Measurements from ENCODE around the gene SLC35F1.
"Not testable (repeated sequence)": the region's sequence is repeated elsewhere in the genome, so short reads cannot be mapped to it uniquely, and the experiment has no call there.

Gene SLC35F1

GRCh38 chr6:117932001-117932400 is 24.9 kb downstream of the SLC35F1 start:
- H3K4me1 ChIP-seq (ENCODE audit: control insufficient read depth, insufficient read depth, low read length): no peaks in the 10 kb centered on the region
- no peak overlapping the region for H3K4me3 ChIP-seq (ENCODE audit: low read length)
- no peak overlapping the region for H3K27ac ChIP-seq (ENCODE audit: low read depth, low read length)
- no peaks in the 10 kb centered on the region for H3K27me3 ChIP-seq (ENCODE audit: control insufficient read depth, insufficient read depth, low read length)
- H3K36me3 ChIP-seq (ENCODE audit: control insufficient read depth, insufficient read depth, low read length): no peaks in the 10 kb centered on the region
- H3K9ac ChIP-seq (ENCODE audit: low read length): no peak overlapping the region

GRCh38 chr6:117932676-117933075 is 25.6 kb downstream of the SLC35F1 start:
- Histone ChIP-seq H3K4me3 (ENCODE audit: low read length) (no peak overlapping the region), H3K36me3 (ENCODE audit: control insufficient read depth, insufficient read depth, low read length) (no peaks in the 10 kb centered on the region), H3K27me3 (ENCODE audit: control insufficient read depth, insufficient read depth, low read length) (no peaks in the 10 kb centered on the region), H3K4me1 (ENCODE audit: control insufficient read depth, insufficient read depth, low read length) (no peaks in the 10 kb centered on the region), H3K9ac (ENCODE audit: low read length) (no peak overlapping the region), H3K27ac (ENCODE audit: low read depth, low read length) (no peak overlapping the region)

GRCh38 chr6:117933471-117933870 is 26.4 kb downstream of the SLC35F1 start:
- Histone ChIP-seq H3K27ac (ENCODE audit: low read depth, low read length) (no peak overlapping the region), H3K4me3 (ENCODE audit: low read length) (no peak overlapping the region), H3K27me3 (ENCODE audit: control insufficient read depth, insufficient read depth, low read length) (no peaks in the 10 kb centered on the region)

GRCh38 chr6:117938311-117938995 is 31.4 kb downstream of the SLC35F1 start:
- Histone ChIP-seq H3K36me3 (ENCODE audit: control insufficient read depth, insufficient read depth, low read length) (no peaks in the 10 kb centered on the region), H3K4me1 (ENCODE audit: control insufficient read depth, insufficient read depth, low read length) (no peaks in the 10 kb centered on the region), H3K27ac (ENCODE audit: low read depth, low read length) (no peak overlapping the region), H3K9ac (ENCODE audit: low read length) (no peak overlapping the region), H3K27me3 (ENCODE audit: control insufficient read depth, insufficient read depth, low read length) (no peaks in the 10 kb centered on the region), H3K4me3 (ENCODE audit: low read length) (no peak overlapping the region)

More at GRCh38 chr6:117933471-117933870, 26.4 kb downstream of the SLC35F1 start:
- Histone ChIP-seq H3K4me1 (ENCODE audit: control insufficient read depth, insufficient read depth, low read length) (no peaks in the 10 kb centered on the region), H3K9ac (ENCODE audit: low read length) (no peak overlapping the region), H3K36me3 (ENCODE audit: control insufficient read depth, insufficient read depth, low read length) (no peaks in the 10 kb centered on the region)

GRCh38 chr6:117947234-117947633 is 40.2 kb downstream of the SLC35F1 start:
- Histone ChIP-seq H3K27ac (ENCODE audit: low read depth, low read length) (no peak overlapping the region), H3K4me3 (ENCODE audit: low read length) (no peak overlapping the region), H3K36me3 (ENCODE audit: control insufficient read depth, insufficient read depth, low read length) (no peaks in the 10 kb centered on the region), H3K27me3 (ENCODE audit: control insufficient read depth, insufficient read depth, low read length) (no peaks in the 10 kb centered on the region), H3K4me1 (ENCODE audit: control insufficient read depth, insufficient read depth, low read length) (no peaks in the 10 kb centered on the region), H3K9ac (ENCODE audit: low read length) (no peak overlapping the region)

- no peak overlapping the region for H3K27ac ChIP-seq (ENCODE audit: low read depth, low read length)
These were observed 44.7 kb downstream of the SLC35F1 start for GRCh38 chr6:117951783-117952182.

GRCh38 chr6:117955684-117956256 is 48.7 kb downstream of the SLC35F1 start:
- Histone ChIP-seq H3K4me1 (ENCODE audit: control insufficient read depth, insufficient read depth, low read length) (no peaks in the 10 kb centered on the region), H3K27ac (ENCODE audit: low read depth, low read length) (no peak overlapping the region), H3K36me3 (ENCODE audit: control insufficient read depth, insufficient read depth, low read length) (no peaks in the 10 kb centered on the region), H3K4me3 (ENCODE audit: low read length) (no peak overlapping the region), H3K27me3 (ENCODE audit: control insufficient read depth, insufficient read depth, low read length) (no peaks in the 10 kb centered on the region), H3K9ac (ENCODE audit: low read length) (no peak overlapping the region)

More at GRCh38 chr6:117951783-117952182, 44.7 kb downstream of the SLC35F1 start:
- Histone ChIP-seq H3K9ac (ENCODE audit: low read length) (no peak overlapping the region), H3K27me3 (ENCODE audit: control insufficient read depth, insufficient read depth, low read length) (no peaks in the 10 kb centered on the region), H3K4me1 (ENCODE audit: control insufficient read depth, insufficient read depth, low read length) (no peaks in the 10 kb centered on the region), H3K36me3 (ENCODE audit: control insufficient read depth, insufficient read depth, low read length) (no peaks in the 10 kb centered on the region), H3K4me3 (ENCODE audit: low read length) (no peak overlapping the region)

- H3K4me3 ChIP-seq (ENCODE audit: low read length): no peak overlapping the region
- no peak overlapping the region for H3K9ac ChIP-seq (ENCODE audit: low read length)
- H3K27me3 ChIP-seq (ENCODE audit: control insufficient read depth, insufficient read depth, low read length): no peaks in the 10 kb centered on the region
- H3K27ac ChIP-seq (ENCODE audit: low read depth, low read length): no peak overlapping the region
- no peaks in the 10 kb centered on the region for H3K36me3 ChIP-seq (ENCODE audit: control insufficient read depth, insufficient read depth, low read length)
- no peaks in the 10 kb centered on the region for H3K4me1 ChIP-seq (ENCODE audit: control insufficient read depth, insufficient read depth, low read length)
These were observed 49.3 kb downstream of the SLC35F1 start for GRCh38 chr6:117956386-117956785.

- Histone ChIP-seq H3K36me3 (ENCODE audit: control insufficient read depth, insufficient read depth, low read length) (no peaks in the 10 kb centered on the region), H3K4me3 (ENCODE audit: low read length) (no peak overlapping the region), H3K9ac (ENCODE audit: low read length) (no peak overlapping the region), H3K27ac (ENCODE audit: low read depth, low read length) (no peak overlapping the region), H3K4me1 (ENCODE audit: control insufficient read depth, insufficient read depth, low read length) (no peaks in the 10 kb centered on the region), H3K27me3 (ENCODE audit: control insufficient read depth, insufficient read depth, low read length) (no peaks in the 10 kb centered on the region)
These were observed 51.5 kb downstream of the SLC35F1 start for GRCh38 chr6:117958536-117958935.

- H3K27ac ChIP-seq (ENCODE audit: low read depth, low read length): peak overlapping the region; percentile 37
- H3K4me3 ChIP-seq (ENCODE audit: low read length): no peak overlapping the region
- no peaks in the 10 kb centered on the region for H3K36me3 ChIP-seq (ENCODE audit: control insufficient read depth, insufficient read depth, low read length)
- H3K4me1 ChIP-seq (ENCODE audit: control insufficient read depth, insufficient read depth, low read length): no peaks in the 10 kb centered on the region
- H3K9ac ChIP-seq (ENCODE audit: low read length): no peak overlapping the region
- no peaks in the 10 kb centered on the region for H3K27me3 ChIP-seq (ENCODE audit: control insufficient read depth, insufficient read depth, low read length)
These were observed 53.8 kb downstream of the SLC35F1 start for GRCh38 chr6:117960877-117961276.

GRCh38 chr6:117961301-117961700 is 54.2 kb downstream of the SLC35F1 start:
- no peaks in the 10 kb centered on the region for H3K36me3 ChIP-seq (ENCODE audit: control insufficient read depth, insufficient read depth, low read length)
- no peak overlapping the region for H3K9ac ChIP-seq (ENCODE audit: low read length)
- no peaks in the 10 kb centered on the region for H3K27me3 ChIP-seq (ENCODE audit: control insufficient read depth, insufficient read depth, low read length)
- H3K27ac ChIP-seq (ENCODE audit: low read depth, low read length): peak overlapping the region; percentile 6
- no peak overlapping the region for H3K4me3 ChIP-seq (ENCODE audit: low read length)
- H3K4me1 ChIP-seq (ENCODE audit: control insufficient read depth, insufficient read depth, low read length): no peaks in the 10 kb centered on the region

GRCh38 chr6:117965763-117966162 is 58.7 kb downstream of the SLC35F1 start:
- H3K27ac ChIP-seq (ENCODE audit: low read depth, low read length); H3K27me3 ChIP-seq (ENCODE audit: control insufficient read depth, insufficient read depth, low read length); H3K9ac ChIP-seq (ENCODE audit: low read length); H3K36me3 ChIP-seq (ENCODE audit: control insufficient read depth, insufficient read depth, low read length); H3K4me3 ChIP-seq (ENCODE audit: low read length); H3K4me1 ChIP-seq (ENCODE audit: control insufficient read depth, insufficient read depth, low read length): not testable (repeated sequence)

- H3K9ac ChIP-seq (ENCODE audit: low read length): no peak overlapping the region
- H3K36me3 ChIP-seq (ENCODE audit: control insufficient read depth, insufficient read depth, low read length): no peaks in the 10 kb centered on the region
- H3K27me3 ChIP-seq (ENCODE audit: control insufficient read depth, insufficient read depth, low read length): no peaks in the 10 kb centered on the region
- H3K4me1 ChIP-seq (ENCODE audit: control insufficient read depth, insufficient read depth, low read length): no peaks in the 10 kb centered on the region
- no peak overlapping the region for H3K27ac ChIP-seq (ENCODE audit: low read depth, low read length)
- H3K4me3 ChIP-seq (ENCODE audit: low read length): no peak overlapping the region
These were observed 64.6 kb downstream of the SLC35F1 start for GRCh38 chr6:117971637-117972036.
